ENCODE measurements around the gene GABBR2. TPM values are rescaled to one million over a fixed set of nuclear protein-coding genes. Genes with fewer than 3 reads are reported as not detected.

Gene GABBR2
- total RNA-seq, 2 donors from 2014 or later, result not detected

GRCh38 chr9:98572054-98572627, 136.6 kb downstream of the GABBR2 start:
- TF ChIP-seq POLR2A (IDR thresholded peaks at IDR 0.05) (no peak), CTCF (IDR thresholded peaks at IDR 0.05) (no peak)
- no peak for ATAC-seq
- Histone ChIP-seq H3K4me1 (no peaks in the 10 kb centered on the region), H3K27ac (no peak overlapping the region), H3K9me3 (no peaks in the 10 kb centered on the region), H3K4me3 (no peak overlapping the region), H3K27me3 (no peaks in the 10 kb centered on the region), H3K36me3 (replicated peaks in 1 of 2; ENCODE audit: insufficient read depth in 1 of 2, low read depth in 2 of 2) (no peaks in the 10 kb centered on the region)
- WGBS, 2 donors, result 70 to 79% methylated on average over 4 of the region's 4 CpGs
- intact Hi-C loops (cut with DNase I), result no loop called here
- DNase-seq, result no peak

GRCh38 chr9:98571643-98572042, 137.1 kb downstream of the GABBR2 start:
- WGBS, 2 donors, result 88% methylated on average over 3 of the region's 3 CpGs; no CpG with 5 or more reads in 1 of the 2 donors
- Histone ChIP-seq H3K27ac (no peak overlapping the region), H3K9me3 (no peaks in the 10 kb centered on the region), H3K4me1 (no peaks in the 10 kb centered on the region), H3K27me3 (no peaks in the 10 kb centered on the region), H3K36me3 (replicated peaks in 1 of 2; ENCODE audit: insufficient read depth in 1 of 2, low read depth in 2 of 2) (no peaks in the 10 kb centered on the region), H3K4me3 (no peak overlapping the region)
- ATAC-seq (no peak), DNase-seq (no peak)
- TF ChIP-seq CTCF (IDR thresholded peaks at IDR 0.05), result no peak
- no peak for TF ChIP-seq POLR2A (IDR thresholded peaks at IDR 0.05)
- intact Hi-C loops (cut with DNase I), result no loop called here

GRCh38 chr9:98570663-98571440, 137.9 kb downstream of the GABBR2 start:
- H3K27me3 ChIP-seq, result no peaks in the 10 kb centered on the region
- H3K36me3 ChIP-seq (replicated peaks in 1 of 2; ENCODE audit: insufficient read depth in 1 of 2, low read depth in 2 of 2), result no peaks in the 10 kb centered on the region
- DNase-seq, result no peak
- intact Hi-C loops (cut with DNase I), result no loop called here
- H3K4me3 ChIP-seq, result no peak overlapping the region
- no peaks in the 10 kb centered on the region for H3K4me1 ChIP-seq
- TF ChIP-seq CTCF (IDR thresholded peaks at IDR 0.05) (no peak), POLR2A (IDR thresholded peaks at IDR 0.05) (no peak)
- ATAC-seq, result no peak
- H3K9me3 ChIP-seq, result no peaks in the 10 kb centered on the region
- WGBS, 2 donors, result 60 to 68% methylated on average over 10 to 12 of the region's 12 CpGs
- no peak overlapping the region for H3K27ac ChIP-seq

- no peak for TF ChIP-seq POLR2A (IDR thresholded peaks at IDR 0.05)
- TF ChIP-seq CTCF (IDR thresholded peaks at IDR 0.05), result no peak
- Histone ChIP-seq H3K27me3 (no peaks in the 10 kb centered on the region), H3K27ac (no peak overlapping the region), H3K36me3 (replicated peaks in 1 of 2; ENCODE audit: insufficient read depth in 1 of 2, low read depth in 2 of 2) (no peaks in the 10 kb centered on the region), H3K4me3 (no peak overlapping the region), H3K9me3 (no peaks in the 10 kb centered on the region), H3K4me1 (no peaks in the 10 kb centered on the region)
- DNase-seq, result no peak
- WGBS, 2 donors, result 78 to 80% methylated on average over 9 of the region's 9 CpGs
- no peak for ATAC-seq
- intact Hi-C loops (cut with DNase I), result no loop called here
Observed at GRCh38 chr9:98570055-98570454, 138.7 kb downstream of the GABBR2 start.
